HG02840 (cell line): Measurements from ENCODE around the gene PHF20.
"Not testable (repeated sequence)": the region's sequence is repeated elsewhere in the genome, so short reads cannot be mapped to it uniquely, and the experiment has no call there.

Experiments used
- ATAC-seq: cut with Tn5 transposase; IDR thresholded peaks from one replicate; pipeline ENCODE4 v1.9.1; 2021; ENCODE audit warnings: mild to moderate bottlenecking, moderate library complexity, moderate number of reproducible peaks; ENCODE audit not compliant: unreplicated experiment, low FRiP score

PHF20 gene

DNA sequence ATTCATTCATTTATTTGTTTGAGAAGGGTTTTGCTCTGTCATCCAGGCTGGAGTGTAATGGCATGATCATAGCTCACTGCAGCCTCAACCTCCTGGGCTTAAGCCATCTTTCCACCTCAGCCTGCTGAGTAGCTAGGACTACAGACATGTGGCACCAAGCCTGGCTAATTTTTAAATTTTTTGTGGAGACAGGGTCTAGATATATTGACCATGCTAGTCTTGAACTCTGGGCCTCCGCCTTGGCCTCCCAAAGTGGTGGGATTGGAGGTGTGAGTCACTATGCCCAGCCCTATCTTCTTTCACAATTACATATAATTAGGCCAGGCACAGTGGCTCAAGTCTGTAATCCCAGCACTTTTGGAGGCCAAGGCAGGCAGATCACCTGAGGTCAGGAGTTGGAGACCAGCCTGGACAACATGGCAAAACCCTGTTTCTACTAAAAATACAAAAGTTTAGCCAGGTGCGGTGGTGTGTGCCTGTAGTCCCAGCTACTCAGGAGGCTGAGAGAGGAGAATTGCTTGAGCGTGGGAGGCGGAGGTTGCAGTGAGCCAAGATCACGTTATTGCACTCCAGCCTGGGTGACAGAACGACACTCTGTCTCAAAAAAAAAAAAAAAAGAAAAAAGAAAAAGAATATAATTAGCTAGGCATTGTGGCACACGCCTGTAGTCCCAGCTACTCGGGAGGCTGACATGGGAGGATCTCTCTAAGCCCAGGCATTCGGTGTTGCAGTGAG lies 110.8 kb downstream of the PHF20 start:
- ATAC-seq: not testable (repeated sequence)

DNA sequence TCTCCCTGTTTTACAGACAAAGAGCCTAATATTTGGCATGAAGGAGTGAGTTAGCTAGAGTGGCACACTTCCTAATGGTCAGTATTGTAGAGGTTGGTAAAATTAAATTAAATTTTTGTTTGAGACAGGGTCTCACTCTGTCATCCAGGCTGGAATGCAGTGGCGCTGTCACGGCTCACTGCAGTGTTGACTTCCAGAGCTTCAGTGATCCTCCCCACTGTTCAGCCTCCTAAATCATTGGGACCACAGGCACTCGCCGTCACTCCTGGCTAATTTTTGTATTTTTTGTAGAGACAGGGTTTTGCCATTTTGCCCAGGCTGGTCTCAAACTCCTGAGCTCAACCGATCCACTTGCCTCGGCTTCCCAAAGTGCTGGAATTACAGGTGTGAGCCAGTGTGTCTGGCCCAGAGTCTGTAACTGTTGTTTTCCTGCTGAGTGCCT lies 111.5 kb downstream of the PHF20 start:
- ATAC-seq: no peak

DNA sequence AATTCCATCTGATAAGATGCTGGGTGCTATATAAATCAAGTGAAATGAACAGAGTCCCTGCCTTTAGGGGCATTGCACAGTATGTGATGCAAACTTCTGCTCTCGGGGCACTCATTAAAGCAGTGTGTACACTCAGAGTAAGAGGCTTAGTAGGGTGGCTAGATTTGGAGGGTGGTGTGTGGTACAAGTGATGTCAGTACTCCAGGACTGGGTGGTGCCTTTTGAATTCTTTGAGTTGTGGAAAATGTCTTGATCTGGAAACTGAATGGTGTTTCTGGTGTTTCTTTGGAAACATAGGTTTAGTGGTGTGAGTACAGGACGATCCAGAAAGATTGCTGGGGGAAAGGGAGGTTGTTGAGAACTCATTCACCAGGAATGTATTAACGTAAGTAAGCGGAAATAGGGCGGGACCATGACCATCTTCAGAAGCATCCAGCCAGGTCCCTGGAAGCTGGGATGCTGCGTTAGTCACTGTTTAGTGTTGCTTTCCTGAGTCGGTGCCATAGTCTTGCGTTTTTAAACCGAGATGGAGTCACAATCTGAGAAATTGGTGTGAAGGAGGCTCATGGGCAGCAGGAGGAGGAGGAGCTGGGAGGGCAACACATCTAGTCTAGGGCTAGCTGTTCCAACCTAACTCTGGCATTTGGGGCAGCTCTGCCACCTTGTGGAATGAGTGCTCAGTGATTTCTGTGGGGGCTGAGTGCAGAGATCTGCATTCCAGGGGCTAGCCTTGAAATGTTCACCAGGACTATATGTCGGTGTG lies 112.1 kb downstream of the PHF20 start:
- ATAC-seq: no peak

DNA sequence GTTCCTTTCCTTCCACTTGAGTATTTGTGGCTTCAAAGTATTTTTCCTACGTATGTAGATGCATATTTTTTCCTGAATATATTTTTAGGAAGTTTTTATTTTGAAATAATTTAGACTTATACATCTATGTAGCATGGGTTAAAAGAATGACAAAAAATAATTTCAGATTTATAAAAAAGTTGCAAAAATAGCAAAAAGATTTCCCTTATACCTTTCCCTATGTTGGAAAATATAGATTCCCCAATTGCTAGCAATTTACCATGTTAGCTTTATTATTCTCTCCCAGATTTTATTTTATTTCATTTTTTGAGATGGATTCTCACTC lies 112.7 kb downstream of the PHF20 start:
- ATAC-seq: no peak

DNA sequence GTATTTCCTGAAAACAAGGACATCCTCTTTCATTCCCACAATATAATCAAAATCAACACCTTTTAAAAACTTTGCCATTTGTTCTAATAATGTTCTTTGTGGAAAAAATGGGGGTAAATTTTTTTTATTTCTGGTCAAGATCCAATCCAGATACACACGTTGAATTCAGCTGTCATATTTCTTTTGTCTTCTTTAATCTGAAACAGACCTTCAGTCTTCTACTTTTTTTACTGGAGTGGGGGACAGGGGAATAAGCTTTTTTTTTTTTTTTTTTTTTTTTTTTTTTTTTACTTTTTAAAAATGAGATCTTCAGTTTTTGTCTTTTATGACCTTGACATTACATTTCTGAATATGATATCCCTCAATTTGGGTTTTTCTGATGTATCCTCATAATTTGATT lies 113.4 kb downstream of the PHF20 start:
- ATAC-seq: no peak

DNA sequence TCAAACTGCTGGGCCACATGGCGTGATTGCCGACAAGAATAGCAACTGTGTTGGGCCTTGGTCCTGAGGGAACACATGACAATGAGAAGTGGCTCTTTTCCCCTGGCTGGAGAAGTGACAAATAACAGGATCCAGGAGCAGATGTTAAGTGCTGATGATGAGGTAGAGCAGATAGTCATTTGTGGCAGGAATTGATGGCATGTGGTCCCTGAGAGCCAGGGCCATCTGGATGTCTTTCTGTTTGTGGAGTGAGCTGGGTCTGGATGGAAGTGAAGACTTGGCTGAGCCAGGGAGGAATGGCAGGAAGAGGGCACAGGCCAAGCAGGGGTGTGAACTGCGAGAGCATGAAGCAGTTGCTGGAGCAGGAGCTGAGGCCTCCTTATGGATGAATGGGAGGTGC lies 114.7 kb downstream of the PHF20 start:
- ATAC-seq: no peak

DNA sequence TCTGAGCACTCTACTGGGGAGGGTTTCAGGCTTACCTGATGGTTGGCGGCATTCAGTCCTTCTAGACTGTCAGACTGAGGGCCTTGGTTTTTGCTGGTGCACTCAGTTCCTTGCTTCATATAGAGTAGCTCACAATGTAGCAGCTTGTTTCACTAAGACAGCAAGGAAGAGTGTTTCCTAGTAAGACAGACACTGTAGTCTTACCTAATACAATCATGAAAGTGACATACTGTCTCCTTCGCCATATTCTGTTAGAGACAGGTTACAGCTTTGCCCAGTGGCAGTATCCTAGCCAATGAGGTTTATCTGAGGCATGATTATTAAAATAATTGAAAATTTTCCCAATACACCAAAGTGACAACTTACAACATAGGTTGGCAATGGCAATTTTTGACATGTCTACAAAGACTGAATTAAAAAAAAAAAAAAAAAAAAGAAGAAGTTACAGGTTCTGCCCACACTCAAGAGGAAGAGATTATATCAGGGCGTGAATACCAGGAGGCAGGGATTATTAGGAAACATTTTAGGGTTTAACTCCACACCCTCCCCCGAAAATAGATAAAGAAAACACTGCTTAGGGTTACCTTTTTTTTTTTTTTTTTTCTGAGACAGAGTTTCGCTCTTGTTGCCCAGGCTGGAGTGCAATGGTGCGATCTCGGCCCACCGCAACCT lies 115.7 kb downstream of the PHF20 start:
- no peak for ATAC-seq

DNA sequence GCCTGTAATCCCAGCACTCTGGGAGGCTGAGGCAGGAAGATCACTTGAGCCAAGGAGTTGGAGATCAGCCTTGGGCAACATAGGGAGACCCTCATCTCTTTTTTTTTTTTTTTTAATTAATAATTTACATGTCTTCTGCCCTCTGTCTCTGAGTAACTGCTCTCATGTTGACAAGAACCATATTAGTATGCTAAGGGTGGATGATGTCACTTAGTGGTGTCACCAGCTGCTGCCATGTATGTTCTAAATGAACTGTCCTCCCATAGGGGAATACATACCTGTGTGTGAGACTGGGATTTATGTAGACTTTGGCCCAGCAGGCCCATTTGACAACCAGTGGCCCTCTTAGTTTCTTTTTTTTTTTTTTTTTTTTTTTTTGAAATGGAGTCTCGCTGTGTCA lies 116.8 kb downstream of the PHF20 start:
- no peak for ATAC-seq

DNA sequence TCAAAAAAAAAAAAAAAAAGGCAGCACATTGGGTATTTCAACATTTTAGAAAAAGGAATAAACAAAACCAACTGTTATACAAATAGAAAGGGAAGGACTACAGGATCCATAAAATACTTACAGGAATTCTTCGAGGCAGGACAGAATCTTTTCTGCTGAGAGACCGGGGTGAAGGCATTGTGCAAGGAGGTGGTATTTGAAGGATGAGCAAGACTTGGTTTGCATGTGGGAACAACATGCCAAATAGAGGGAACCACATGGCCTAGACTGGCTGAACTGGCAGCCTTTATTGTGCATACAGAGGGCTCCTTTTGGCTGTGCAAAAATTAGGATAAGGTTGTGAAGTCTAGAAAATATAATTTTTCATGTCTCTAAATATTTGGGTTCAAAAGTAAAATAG lies 119.6 kb downstream of the PHF20 start:
- no peak for ATAC-seq

DNA sequence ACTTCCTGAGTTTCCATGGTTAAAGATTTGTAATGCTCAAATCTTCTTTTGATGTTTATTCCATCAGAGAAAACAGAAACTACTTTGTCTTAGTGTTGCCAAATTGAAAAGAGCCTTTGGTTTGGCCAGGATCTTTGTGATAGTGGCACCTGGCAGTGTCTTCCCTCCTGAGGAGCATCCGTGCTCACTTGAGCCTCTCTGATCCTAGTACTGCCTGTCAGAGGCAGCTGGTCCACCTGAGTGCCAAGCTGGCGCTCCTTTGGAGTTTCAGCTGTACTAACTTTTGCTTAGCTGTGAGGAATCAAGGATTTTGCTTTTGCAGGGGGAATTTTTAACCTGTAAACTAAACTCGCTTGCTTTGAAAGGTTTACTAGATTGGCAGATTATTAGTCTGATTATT lies 121.1 kb downstream of the PHF20 start:
- no peak for ATAC-seq

DNA sequence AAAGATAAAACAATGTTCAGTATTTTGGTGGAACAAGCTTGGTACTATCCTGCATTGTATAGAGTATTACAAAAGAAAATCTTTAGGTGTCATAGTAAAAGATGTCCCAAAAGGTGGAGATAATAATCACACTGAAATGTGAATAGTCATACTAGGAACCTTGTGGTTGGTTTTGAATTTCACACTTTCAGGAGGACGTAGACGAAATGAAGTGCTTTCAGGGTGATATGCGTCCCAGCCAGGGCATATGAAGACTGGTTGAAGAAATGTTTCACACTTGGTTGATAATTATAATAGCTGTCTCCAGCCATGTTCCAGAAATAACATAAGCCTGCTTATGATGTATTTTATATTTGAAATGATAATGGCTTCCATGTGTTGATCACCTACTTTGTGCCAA lies 122.1 kb downstream of the PHF20 start:
- no peak for ATAC-seq

DNA sequence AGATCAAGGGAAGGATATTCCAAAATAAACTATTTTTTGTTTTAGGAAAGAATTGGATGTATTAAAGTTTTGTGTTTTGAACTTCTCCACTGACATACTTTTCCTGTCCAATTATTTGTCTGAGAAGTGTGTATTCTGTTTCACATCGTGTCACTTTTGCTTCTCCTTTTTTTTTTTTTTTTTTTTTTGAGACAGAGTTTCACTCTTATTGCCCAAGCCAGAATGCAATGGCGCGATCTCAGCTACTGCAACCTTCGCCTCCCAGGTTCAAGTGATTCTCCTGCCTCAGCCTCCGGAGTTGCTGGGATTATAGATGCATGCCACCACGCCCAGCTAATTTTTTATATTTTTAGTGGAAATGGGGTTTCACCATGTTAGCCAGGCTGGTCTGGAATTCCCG lies 123.7 kb downstream of the PHF20 start:
- not testable (repeated sequence) for ATAC-seq

DNA sequence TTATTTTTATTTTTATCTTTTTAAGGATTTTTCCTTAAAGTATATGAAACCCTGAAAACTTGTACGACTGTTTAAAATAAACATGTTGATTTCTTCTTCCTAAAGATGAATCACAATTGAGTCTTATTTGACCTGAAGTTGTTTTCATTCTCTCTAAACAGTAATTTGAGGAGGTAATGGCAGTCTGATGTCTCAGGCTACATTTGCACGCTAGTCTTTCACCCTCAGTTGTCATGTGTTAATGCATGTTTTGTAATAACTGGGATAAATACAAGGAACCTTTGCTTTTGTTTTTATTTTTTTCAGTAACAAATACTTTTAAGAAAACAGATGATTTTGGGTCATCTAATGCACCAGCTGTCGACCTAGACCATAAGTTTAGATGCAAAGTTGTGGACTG lies 127.2 kb downstream of the PHF20 start:
- no peak for ATAC-seq

DNA sequence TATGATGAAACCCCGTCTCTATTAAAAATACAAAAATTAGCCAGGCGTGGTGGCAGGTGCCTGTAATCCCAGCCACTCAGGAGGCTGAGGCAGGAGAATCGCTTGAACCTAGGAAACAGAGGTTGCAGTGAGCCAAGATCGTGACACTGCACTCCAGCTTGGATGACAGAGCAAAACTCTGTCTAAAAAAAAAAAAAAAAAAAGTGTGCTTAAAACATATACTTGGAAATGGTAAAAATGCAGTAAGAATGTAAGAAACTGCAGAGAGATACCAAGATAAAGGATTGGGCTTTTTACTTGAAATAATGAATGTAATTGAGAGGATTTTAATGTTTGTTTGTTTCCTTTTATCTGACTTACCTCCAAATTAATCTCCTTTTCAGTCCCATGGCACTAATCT lies 129.4 kb downstream of the PHF20 start:
- not testable (repeated sequence) for ATAC-seq

DNA sequence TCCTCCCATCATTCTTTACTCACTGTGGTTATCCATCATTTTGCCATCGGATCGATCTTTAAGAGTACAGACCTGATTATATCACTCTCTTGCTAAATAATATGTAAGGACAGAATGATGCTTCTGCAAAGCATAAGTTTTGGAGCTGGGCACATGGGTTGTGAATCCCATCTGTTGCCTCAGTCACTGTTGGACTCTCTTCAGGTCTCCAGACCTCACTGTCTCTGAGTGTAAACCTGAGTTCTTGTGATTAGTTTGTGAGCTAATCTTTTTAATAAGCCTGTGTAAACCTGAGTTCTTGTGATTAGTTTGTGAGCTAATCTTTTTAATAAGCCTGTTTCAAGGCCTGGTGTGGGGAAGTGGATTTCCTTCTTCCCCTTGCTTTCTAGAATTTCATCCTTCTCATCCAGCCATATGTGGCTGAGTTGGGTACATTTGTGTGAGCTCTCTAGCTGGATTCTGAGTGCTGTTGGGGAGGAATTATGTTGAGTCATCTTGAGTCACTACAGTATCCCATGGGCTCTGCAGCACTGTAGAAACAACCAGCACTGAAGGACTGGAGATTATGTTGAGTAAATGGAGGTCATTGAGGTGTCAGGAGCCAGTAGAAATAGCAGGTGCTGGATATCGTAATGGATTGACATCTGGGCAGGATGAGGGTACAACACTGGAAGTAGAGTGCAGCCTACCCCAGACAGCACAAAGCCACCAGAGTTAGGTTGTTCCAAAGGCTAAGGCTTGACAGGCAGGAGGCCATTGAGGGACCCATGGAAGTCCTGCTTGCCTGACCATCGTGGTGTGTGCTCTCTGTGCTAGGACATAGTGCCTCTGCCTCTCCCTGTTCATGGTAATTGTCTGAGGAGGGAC lies 130.1 kb downstream of the PHF20 start:
- ATAC-seq: no peak

DNA sequence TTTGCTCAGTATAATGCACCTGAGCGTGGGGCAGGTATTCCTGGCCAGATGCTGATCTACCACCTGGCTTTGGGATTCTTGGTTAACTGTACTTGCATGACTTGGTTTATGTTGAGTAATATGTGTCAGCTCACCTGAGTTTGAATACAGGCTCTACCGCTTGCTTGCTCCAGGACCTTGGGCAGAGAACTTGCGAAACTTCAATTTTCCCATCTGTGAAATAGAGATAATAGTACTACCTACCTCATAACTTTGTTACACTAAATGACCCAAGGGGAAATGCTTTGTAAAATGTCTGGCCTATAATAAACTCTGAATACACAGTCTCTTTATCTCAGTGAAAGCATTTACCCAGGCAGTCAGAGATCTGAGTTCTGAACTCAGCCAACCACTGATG lies 130.7 kb downstream of the PHF20 start:
- ATAC-seq: no peak

DNA sequence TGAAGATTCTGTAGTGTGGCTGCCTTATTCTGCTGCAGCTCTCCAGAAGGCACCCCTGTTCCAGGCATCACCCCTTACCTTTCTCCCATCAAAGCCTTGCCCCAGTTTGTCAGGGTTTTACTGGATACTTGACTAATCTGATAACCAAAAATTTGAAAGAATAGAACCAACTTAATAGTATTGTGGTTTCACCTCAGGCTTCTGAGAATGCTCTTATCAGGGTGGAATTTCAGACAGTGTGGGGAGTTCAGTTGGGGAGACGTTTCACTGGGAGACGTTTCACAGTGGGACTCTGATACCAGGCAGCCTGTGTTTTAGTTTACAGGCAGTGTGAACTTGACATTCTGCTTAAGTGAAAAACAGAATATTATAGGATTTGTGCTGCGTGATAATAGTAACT lies 132.0 kb downstream of the PHF20 start:
- no peak for ATAC-seq

DNA sequence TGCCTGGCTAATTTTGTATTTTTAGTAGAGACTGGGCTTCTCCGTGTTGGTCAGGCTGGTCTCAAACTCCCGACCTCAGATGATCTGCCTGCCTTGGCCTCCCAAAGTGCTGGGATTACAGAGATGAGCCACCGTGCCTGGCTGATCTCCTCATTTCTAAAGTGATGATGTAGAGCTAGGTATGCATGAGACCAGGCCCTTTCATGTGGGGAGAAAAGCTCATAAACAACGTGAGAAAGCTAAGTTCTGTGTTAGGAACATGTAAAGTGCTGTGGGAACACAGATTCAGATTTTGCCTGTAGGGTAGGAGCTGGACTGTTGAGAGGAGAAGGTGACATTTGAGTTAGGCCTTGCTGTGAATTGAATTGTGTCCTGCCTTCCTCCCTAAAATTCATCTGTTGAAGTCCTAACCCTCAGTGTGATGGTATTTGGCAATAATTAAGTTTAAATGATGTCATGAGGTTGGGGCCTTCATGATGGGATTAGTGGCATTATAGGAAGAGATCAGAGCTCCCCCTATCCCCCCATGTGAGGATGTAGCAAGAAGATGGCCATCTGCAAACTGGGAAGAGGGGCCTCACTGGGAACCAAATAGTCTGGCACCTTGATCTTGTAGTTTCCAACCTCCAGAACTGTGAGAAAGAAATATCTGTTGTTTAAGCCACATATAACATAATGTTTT lies 133.3 kb downstream of the PHF20 start:
- ATAC-seq: no peak

DNA sequence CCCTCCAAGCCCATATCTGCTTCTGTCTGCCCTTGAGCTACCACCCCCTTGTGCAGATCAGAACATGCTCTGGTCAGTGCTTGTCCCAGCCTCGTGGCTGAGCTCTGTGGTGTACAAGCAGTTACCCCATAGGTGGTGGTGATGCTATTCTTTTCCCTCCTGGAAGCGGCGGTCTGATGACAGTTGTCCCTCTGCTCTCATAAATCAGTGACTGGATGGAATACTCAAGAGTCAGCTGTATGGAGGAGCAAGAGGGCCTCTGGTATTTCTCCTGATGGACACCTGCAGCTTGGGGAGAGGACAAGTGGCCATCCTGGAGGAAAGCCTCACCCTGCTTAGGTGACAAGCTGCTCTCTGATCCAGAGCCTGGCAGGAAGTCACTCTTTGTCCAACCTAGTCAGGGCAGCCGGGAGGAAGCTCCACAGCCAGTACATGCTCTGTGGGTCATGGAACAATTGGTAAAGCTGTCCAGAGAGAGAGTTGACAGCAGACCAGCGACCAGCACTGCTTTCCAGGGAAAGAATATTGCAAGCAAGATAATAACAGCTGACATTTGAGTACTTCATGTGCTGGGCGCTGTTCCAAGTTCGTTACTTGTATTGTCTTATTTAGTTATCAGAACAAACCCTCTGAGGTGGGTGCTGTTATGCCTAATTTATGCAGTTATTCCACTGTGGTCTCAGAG lies 135.3 kb downstream of the PHF20 start:
- no peak for ATAC-seq

DNA sequence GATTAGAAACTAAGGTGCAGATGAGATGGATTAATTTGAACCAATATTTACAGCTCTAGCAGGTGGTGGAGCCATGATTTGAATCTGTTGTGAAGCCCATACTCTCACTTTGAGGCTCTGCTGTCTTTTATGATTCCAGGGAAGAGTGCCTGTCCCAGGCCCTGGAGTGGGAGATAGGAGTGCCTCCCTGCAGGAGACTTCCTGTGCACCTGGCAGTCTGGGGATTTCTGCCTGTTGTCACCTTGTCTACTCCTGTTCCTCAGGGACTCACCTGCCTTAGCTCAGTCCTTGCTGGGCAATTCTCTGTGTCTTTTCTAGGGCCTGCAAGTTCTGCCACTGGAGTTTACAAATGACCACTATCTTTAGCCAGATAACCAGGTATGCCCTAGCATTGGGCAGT lies 136.2 kb downstream of the PHF20 start:
- ATAC-seq: no peak
